AG04450 (cell line): ENCODE results near the gene RRP8. TPM values are rescaled to one million over a fixed set of nuclear protein-coding genes. Genes with fewer than 3 reads are reported as not detected.

Experiments used
- CTCF ChIA-PET: fragments of 300-600, 350-600 bp; formaldehyde crosslinking; extraction: SDS; loops from one replicate; lab custom pipeline; 2022; ENCODE audit warnings: antibody characterized with exemption, inconsistent platforms; lab: Charles Lee
- POLR2A ChIA-PET: fragments of 350-600 bp; formaldehyde crosslinking; extraction: SDS; loops from one replicate; lab custom pipeline; 2021; ENCODE audit warnings: antibody characterized with exemption, inconsistent platforms; lab: Yijun Ruan, JAX
- DNase-seq: peaks from one replicate; pipeline ENCODE4 v3.0.0-alpha.2; 2011; ENCODE audit warnings: low read depth, low spot score
- H3K27ac ChIP-seq: one replicate; pipeline ENCODE4 v1.5.1; 2012; ENCODE audit warnings: low read depth, low read length, control low read depth
- H3K27me3 ChIP-seq: one replicate; pipeline ENCODE4 v1.6.0; 2012; ENCODE audit warnings: low read length; ENCODE audit not compliant: control insufficient read depth, insufficient read depth
- H3K4me3 ChIP-seq: 2 replicates; pipeline ENCODE4 v1.5.1; 2011; ENCODE audit warnings: mild to moderate bottlenecking, low read depth, low read length, control low read depth
- H3K9me3 ChIP-seq: 2 replicates; pipeline ENCODE4 v1.5.1; 2012; ENCODE audit warnings: low read length; ENCODE audit not compliant: control insufficient read depth, insufficient read depth
- polyA plus RNA-seq: library from polyadenylated mRNA; depleted of rRNA; stranded (reverse); fragments of >200 nt; gene quantifications from 2 replicates; pipeline ENCODE4 v1.2.3, GENCODE V29; 2011
- TF ChIP-seq, protein P1 (sequence below): IDR thresholded peaks from 2 replicates; pipeline ENCODE4 v1.5.1; 2011; ENCODE audit warnings: low read depth, low read length, control low read depth, inconsistent platforms

Gene RRP8
- polyA plus RNA-seq, 1 experiment: 16.3 TPM

DNA sequence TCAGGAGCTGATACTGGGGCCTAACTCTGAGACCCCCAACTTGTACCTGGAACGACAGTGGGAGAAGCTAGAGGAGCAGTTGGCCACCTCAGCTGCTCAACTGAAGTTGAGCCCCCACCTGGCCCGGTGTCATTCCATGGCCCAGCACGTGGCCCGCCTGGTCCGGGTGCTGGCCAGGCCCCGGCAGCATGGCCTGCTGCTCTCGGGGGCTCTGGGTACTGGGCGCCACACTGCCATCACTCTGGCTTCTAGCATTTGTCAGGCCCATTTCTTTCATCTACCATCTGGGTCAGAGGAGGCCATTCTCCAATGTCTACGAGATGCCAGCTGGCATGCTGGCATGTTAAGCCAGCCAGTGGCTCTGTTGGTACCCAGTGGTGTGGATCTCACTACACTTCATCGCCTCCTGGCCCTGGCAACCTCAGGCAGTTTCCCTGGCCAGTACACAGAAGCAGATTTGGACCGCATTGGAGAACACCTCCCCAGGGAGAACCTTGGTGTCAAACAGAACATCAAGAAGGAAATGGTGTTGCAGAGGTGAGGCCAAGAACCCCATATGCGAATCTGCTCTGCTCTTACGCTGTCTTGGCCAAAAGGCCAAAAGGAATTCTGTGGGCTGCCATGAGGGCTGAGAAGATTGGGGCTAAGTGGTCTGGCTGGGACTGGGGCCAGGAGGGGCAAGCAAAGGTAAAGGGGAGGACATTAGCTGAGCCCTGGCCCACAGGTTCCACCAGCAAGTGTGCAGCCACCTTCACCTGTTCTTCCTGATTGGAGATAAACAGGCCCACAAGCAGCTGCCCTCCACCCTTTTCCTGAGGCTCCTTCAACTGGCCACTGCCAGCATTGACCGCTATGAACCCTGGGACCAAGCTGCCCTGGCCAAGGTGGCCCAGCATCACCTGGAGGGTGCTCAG is 45.4 kb downstream of the RRP8 start:
- POLR2A ChIA-PET: no interaction called here
- H3K27ac ChIP-seq: no peak overlapping the region
- DNase-seq: no peak
- CTCF ChIA-PET: interaction anchor here (1.1 kb wide), 1 partner anchor 27 kb away, joined by 4 read pairs; no protein-coding TSS in a partner anchor
- H3K4me3 ChIP-seq: no peak overlapping the region
- TF ChIP-seq, protein P1, sequence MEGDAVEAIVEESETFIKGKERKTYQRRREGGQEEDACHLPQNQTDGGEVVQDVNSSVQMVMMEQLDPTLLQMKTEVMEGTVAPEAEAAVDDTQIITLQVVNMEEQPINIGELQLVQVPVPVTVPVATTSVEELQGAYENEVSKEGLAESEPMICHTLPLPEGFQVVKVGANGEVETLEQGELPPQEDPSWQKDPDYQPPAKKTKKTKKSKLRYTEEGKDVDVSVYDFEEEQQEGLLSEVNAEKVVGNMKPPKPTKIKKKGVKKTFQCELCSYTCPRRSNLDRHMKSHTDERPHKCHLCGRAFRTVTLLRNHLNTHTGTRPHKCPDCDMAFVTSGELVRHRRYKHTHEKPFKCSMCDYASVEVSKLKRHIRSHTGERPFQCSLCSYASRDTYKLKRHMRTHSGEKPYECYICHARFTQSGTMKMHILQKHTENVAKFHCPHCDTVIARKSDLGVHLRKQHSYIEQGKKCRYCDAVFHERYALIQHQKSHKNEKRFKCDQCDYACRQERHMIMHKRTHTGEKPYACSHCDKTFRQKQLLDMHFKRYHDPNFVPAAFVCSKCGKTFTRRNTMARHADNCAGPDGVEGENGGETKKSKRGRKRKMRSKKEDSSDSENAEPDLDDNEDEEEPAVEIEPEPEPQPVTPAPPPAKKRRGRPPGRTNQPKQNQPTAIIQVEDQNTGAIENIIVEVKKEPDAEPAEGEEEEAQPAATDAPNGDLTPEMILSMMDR: no peak
- H3K9me3 ChIP-seq: no peaks in the 10 kb centered on the region
- no peaks in the 10 kb centered on the region for H3K27me3 ChIP-seq

DNA sequence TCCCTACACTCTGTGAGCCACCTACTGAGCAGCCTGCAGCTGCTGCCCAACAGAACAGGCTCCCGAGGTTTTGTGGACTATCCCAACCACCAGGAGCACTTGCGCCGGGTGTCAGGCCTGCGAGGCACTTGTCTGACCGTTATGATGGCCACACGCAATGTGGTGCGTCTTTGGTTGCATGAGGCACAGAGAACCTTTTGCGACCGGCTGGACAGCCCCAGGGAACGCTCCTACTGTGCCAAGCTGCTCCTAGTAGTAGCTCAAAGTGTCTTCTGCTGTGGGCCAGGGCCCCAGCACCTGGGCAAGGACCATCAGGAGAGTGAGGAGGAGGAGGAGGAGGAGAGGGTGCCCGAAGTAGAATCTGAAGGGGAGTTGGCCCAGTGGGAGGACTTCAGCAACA is 46.4 kb downstream of the RRP8 start:
- H3K9me3 ChIP-seq: no peaks in the 10 kb centered on the region
- DNase-seq: no peak
- POLR2A ChIA-PET: no interaction called here
- CTCF ChIA-PET: no interaction called here
- no peaks in the 10 kb centered on the region for H3K27me3 ChIP-seq
- TF ChIP-seq, protein P1: no peak
- H3K4me3 ChIP-seq: no peak overlapping the region
- H3K27ac ChIP-seq: no peak overlapping the region

DNA sequence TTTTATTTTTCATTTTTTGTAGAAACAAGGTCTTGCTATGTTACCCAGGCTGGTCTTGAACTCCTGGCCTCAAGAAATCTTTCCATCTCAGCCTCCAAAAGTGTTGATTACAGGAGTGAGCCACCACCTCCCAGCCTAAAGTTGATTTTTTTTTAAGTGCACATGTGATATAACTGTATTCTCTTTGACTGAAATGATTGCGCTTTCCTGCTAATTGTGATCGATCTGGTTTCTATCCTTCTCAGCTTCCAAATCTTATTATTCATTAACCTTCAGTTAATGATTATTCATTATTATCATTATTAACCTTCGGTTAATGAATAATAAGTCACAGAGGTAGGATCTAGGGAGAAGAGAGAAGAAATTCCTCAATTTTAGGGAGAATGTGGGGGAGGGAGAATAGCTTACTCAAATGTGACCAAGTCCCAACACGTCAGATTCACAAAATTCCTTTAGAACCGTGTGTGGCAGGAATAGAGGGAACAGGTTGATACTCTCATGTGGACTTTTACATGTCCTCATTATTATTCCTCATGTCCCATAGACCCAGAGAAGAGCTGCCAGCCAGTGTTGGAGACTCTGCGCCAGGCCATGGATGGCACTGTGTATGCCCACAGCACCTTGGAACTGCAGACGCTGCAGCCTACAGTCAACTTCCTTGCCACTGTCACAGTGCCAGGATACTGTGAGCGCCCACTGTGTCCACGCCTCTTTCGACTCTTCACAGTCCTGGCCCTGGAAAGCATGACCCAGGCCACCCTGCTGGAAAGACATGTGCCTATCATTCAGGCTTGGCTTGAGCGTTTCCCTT is 47.1 kb downstream of the RRP8 start:
- H3K4me3 ChIP-seq: no peak overlapping the region
- H3K27me3 ChIP-seq: no peaks in the 10 kb centered on the region
- ChIA-PET CTCF (interaction anchor here (0.7 kb wide), 1 partner anchor 51 kb away, joined by 5 read pairs; no protein-coding TSS in a partner anchor), POLR2A (no interaction called here)
- no peak overlapping the region for H3K27ac ChIP-seq
- no peak for DNase-seq
- H3K9me3 ChIP-seq: no peaks in the 10 kb centered on the region
- TF ChIP-seq, protein P1: no peak

DNA sequence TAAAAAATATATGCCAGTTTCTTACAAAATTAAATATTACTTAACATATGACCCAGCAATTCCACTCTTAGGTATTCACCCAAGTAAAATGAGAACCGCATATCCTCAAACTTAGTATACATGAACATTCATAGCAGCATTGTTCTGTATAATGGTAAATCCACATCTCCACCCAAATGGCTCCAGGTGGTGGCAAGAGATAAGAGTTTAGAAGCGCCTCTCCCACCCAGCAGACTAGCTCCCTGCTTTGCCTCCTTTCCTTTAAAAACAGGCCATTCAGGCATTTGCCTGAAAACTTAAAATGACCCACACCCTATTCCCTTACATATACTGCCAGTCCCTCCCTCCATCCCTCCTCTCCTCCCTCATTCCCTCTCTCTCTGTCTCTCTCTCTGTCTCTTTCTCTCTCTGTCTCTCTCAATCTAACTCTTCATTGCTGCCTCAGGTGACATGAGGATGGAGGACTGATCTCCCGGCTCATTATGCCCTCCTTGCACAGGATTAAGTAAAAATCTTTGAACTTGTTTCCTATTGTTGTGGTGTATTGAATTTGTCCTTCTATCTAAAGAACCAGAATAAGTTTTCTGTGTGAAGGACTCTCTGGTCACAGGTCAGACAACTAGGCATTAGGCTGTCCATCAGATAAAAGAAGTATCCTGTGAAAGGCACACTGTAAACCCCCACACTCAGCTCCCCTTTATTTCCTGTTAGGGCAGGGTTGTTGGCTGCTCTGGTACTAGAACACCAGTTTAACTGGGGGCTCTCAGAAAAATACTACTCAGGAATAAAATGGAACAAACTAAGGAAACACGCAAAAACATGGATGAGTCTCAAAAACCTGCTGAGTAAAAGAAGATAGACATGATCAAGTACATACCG is 48.3 kb downstream of the RRP8 start:
- H3K9me3 ChIP-seq: no peaks in the 10 kb centered on the region
- no peak for DNase-seq
- CTCF ChIA-PET: interaction anchor here (0.8 to 2.0 kb wide), 2 partner anchors 24 to 151 kb away, joined by 4 to 5 read pairs; no protein-coding TSS in a partner anchor
- no peak overlapping the region for H3K4me3 ChIP-seq
- TF ChIP-seq, protein P1: no peak
- H3K27ac ChIP-seq: no peak overlapping the region
- H3K27me3 ChIP-seq: no peaks in the 10 kb centered on the region
- POLR2A ChIA-PET: no interaction called here
